HG02759 (cell line): ENCODE results near the gene DPH5.
"Not testable (repeated sequence)": the region's sequence is repeated elsewhere in the genome, so short reads cannot be mapped to it uniquely, and the experiment has no call there.

Experiments
- ATAC-seq: cut with Tn5 transposase; IDR thresholded peaks from one replicate; pipeline ENCODE4 v1.9.1; 2021; ENCODE audit warnings: mild to moderate bottlenecking, moderate library complexity; ENCODE audit not compliant: unreplicated experiment

Gene DPH5

DNA sequence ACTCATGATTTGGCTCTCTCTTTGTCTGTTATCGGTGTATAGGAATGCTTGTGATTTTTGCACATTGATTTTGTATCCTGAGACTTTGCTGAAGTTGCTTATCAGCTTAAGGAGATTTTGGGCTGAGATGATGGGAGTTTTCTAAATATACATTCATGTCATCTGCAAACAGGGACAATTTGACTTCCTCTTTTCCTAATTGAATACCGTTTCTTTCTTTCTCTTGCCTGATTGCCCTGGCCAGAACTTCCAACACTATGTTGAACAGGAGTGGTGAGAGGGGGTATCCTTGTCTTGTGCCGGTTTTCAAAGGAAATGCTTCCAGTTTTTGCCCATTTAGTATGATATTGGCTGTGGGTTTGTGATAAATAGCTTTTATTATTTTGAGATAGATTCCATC is 79.5 kb downstream of the DPH5 start:
- ATAC-seq, result not testable (repeated sequence)

DNA sequence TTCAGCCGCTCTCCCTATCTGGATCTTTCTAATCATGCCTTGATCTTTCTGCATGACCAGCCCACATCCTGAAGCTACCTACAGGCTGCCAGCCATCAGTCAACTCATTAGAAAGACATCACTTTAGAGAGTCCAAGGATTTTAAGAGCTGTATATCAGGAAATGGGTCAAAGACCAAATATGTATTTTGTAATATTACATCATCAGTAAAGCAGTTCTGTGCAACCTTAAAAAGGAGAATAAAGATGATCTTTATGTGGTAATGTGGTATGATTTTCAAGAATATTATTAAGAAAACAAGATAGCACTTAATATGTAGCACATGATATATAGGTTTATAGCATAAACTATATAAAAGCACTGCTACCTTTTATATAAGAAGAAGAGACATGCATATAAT is 82.1 kb downstream of the DPH5 start:
- no peak for ATAC-seq

GRCh38 chr1:100942304-100943046 is 83.1 kb downstream of the DPH5 start:
- ATAC-seq, result no peak

GRCh38 chr1:100941580-100942216 is 83.9 kb downstream of the DPH5 start:
- ATAC-seq, result no peak

DNA sequence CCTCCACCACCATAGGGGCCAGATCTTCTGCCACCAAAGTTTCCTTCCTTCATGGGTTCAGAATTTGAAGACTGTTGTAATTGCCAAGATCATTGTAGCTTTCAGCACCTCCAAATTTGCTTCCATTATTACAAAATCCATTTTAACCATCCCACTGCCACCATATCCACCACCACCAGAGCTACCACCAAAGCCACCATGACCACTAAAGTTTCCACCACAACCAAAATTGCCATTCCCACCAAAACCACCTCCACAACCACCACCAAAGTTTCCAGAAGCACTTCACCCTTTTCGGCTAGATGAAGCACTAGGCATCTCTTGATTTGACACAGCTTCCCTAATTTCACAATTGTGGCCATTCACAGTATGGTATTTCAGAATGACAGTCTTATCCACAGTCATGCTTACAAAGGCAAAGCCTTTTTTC is 84.5 kb downstream of the DPH5 start:
- ATAC-seq, result no peak
